Epithelial cell of prostate (primary cell): Measurements from ENCODE around the gene MUC15.

Source experiments
- DNase-seq: peaks from one replicate; pipeline ENCODE4 v3.0.0-alpha.2; 2011; ENCODE audit warnings: low read depth, low spot score
- H3K27ac ChIP-seq: fragments of 450-650 bp; 2 replicates; pipeline ENCODE4 v1.5.1; 2017; ENCODE audit warnings: mild to moderate bottlenecking

The MUC15 gene

DNA sequence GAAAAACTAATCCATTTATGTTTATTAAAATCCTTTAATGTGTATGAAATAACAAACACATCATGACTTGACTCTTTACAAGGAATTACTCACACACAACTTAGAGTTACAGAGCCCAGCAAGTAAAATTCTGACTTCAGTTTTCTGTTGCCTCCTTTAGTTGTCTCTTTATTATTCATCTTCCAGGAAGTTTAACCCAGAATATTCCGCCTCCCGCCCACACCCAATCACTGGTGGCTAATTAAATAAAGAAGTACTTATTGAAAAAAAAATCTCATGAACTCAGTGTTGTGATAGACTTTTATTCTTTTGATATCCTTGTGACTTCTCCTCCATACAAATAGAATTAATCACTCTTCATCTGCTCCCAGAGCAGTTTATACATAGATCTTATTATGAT lies 61.9 kb downstream of the MUC15 start:
- no peak for DNase-seq
- H3K27ac ChIP-seq, result no peak overlapping the region
